HFF-Myc (cell line): ENCODE data around the gene MYG1.

Experiments
- DNase-seq: peaks from one replicate; pipeline ENCODE4 v3.0.0-alpha.2; 2011; ENCODE audit warnings: low read depth; ENCODE audit errors: extremely low read depth
- H3K4me3 ChIP-seq: replicated peaks from 2 replicates; pipeline ENCODE4 v1.5.1; 2011; ENCODE audit warnings: low read depth, mild to moderate bottlenecking, control low read depth, low read length
- TF ChIP-seq, protein P1 (sequence below): IDR thresholded peaks from 2 replicates; pipeline ENCODE4 v1.5.1; 2012; ENCODE audit warnings: mild to moderate bottlenecking, low read depth, low read length, control low read depth; ENCODE audit errors: missing control alignments

The MYG1 gene

DNA sequence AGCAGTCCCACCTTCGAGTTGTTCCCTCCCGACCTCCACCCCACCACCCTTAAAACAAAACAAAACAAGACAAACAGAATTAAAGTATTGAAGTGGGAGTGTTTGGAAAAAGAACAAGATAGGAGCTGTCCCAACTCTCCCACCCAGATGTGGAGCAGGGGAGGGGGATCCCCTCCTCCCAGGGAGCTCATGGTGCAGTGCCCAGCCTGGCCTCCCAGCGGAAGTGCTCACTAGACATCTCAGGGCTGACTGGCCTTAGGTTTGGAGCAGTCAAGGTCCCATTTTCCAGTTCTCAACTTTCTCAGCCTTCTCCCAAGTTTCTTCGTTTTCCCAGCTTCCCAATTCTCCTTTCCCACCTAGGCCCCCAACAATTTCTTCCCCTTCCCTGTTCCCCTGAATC is 33.8 kb downstream of the MYG1 start:
- H3K4me3 ChIP-seq, result no peak overlapping the region
- no peak for DNase-seq
- TF ChIP-seq, protein P1, sequence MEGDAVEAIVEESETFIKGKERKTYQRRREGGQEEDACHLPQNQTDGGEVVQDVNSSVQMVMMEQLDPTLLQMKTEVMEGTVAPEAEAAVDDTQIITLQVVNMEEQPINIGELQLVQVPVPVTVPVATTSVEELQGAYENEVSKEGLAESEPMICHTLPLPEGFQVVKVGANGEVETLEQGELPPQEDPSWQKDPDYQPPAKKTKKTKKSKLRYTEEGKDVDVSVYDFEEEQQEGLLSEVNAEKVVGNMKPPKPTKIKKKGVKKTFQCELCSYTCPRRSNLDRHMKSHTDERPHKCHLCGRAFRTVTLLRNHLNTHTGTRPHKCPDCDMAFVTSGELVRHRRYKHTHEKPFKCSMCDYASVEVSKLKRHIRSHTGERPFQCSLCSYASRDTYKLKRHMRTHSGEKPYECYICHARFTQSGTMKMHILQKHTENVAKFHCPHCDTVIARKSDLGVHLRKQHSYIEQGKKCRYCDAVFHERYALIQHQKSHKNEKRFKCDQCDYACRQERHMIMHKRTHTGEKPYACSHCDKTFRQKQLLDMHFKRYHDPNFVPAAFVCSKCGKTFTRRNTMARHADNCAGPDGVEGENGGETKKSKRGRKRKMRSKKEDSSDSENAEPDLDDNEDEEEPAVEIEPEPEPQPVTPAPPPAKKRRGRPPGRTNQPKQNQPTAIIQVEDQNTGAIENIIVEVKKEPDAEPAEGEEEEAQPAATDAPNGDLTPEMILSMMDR, result no peak

DNA sequence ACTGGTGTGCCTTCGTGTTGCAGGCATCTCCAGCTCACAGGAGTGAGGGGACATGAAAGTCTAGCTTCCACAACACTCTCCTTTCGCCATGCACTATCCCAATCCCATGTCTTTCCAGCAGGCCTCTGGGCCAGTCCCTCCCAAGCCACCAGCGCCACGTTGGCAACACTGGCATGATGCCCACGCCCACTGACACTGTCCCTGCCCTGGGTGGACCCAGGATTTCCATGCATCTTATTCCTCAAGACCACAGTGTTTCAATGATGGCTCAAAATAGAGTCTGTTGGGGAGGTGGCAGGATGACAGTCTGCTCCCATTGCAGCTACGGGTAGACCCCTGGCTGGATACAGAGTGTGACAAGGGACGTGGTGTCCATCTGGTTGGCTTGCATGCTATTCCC is 34.4 kb downstream of the MYG1 start:
- H3K4me3 ChIP-seq, result no peak overlapping the region
- TF ChIP-seq, protein P1, result no peak
- DNase-seq, result no peak

DNA sequence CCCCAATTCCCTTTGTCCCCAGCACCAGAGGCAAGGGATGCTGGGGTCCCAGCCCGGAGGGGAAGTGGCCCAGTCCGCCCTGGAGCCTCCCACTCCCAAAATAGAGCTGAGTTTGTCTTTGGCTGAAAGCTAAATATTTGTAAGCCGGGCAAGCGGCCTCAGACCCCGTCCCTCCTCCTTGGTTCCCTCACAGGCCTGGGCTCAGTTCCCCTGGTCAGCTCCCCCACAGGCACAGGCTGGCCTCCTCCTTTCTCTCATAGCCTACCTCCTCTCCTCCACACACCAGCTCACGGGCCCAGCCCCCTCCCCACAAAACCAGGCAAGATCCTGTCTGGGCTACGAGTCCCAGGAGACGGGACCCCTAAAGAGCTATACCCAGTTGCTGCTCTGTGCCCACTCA is 35.3 kb downstream of the MYG1 start:
- H3K4me3 ChIP-seq, result no peak overlapping the region
- TF ChIP-seq, protein P1, result no peak
- no peak for DNase-seq

DNA sequence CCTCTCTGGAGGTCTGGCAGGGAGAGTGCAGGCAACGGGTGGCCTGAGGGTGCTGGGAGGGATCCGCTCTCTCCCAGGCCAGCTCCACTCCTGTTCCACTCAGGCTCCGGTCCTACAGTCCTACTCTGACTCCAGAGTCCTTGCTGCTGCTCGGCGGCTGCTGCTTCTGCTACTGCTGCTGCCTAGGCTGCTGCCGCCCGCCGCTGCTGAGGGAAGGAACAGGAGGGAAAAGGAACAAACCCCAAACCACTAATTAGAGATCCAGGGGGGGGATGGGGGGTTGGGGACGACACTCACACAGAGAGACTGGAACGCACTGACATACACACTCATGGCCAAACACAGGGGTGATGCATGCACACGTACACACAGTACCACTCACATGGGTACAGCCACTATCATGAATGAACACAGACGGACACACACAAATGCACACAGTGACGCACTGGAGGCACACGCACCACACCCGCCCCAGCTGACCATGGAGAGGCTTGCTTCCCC is 36.7 kb downstream of the MYG1 start, which contains the start of gene SP7:
TSS of gene SP7 (minus strand) at position 174 of the 501 bp plus-strand sequence. CDS start 708 bp downstream, outside the sequence.
- TF ChIP-seq, protein P1, result no peak
- no peak for DNase-seq
- H3K4me3 ChIP-seq, result no peak within 1 kb of the TSS

DNA sequence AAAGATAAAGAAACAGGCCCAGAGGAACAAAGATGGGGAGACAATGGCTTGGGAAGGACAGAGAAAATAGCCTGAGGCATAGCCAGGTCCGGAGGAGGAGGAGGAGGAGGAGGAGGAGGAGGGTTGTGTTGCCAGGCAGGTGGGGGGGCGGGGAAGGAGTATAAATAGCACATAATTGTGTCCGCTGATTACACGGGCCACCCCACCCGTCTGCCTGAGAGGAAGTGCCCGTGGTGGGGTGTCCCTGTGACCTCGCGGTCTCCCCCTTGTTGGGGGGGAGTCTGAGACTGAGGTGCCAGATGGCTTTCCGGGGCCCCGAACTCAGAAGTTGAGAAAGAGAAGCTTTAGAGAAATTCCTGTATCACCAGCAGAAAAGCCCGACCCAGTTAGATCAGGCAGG is 38.5 kb downstream of the MYG1 start:
- TF ChIP-seq, protein P1, result no peak
- no peak for DNase-seq
- no peak overlapping the region for H3K4me3 ChIP-seq

DNA sequence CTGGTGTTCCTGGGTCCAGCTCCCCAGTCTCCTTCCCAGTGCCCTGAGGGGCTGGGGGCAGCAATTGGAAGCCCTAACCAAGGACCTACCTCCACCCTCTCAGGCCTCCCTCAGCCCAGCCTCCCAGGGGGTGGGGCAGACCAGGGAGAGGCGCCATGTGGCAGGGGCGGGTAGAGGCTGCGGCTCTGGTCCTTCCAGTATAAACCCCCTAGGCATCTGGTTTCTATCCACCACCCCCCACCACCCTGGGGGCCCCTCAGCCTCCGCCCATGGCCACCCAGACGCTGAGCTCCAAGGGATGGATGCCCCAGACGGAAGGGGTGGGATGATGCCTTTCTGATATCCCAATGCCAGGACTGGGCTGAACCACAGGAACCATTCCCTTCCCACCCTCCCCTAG is 39.4 kb downstream of the MYG1 start:
- TF ChIP-seq, protein P1, result no peak
- H3K4me3 ChIP-seq, result no peak overlapping the region
- no peak for DNase-seq

DNA sequence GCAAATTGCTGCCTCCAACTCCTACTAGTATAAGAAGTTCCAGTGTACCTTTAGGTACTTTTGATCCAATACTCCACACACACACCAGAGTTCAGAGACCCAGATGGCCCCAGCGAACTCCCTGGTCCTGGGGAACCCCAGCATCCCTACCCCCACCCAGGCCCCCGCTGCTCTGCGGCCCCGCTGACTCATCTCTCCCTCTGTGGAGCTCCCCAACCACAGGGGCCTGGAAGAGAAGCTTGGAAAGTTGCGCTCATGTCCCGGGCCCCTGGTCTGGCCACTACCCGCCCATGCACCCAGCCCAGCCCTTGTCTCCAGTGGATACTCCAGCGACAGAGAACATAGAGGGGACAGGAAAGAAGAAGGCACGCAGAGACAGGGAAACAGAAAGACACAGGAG is 40.9 kb downstream of the MYG1 start:
- no peak overlapping the region for H3K4me3 ChIP-seq
- DNase-seq, result no peak
- TF ChIP-seq, protein P1, result no peak
